ENCODE measurements around the gene PTCH2.
"Not testable (repeated sequence)": the region's sequence is repeated elsewhere in the genome, so short reads cannot be mapped to it uniquely, and the experiment has no call there.

Gene PTCH2

GRCh38 chr1:44854970-44855369 lies 11.9 kb upstream of the PTCH2 start:
- in situ Hi-C loops (cut with HindIII; ENCODE audit: low pct_unique_long_range_greater_than_20kb, low sequenced_read_pairs), result no loop called here
- no peak for DNase-seq (ENCODE audit: low read depth in 1 of 2, low spot score in 1 of 2)
- TF ChIP-seq JUND (IDR thresholded peaks at IDR 0.05; ENCODE audit: low read depth), result no peak

GRCh38 chr1:44853201-44853600 lies 10.1 kb upstream of the PTCH2 start:
- no peak for TF ChIP-seq JUND (IDR thresholded peaks at IDR 0.05; ENCODE audit: low read depth)
- in situ Hi-C loops (cut with HindIII; ENCODE audit: low pct_unique_long_range_greater_than_20kb, low sequenced_read_pairs), result no loop called here
- no peak for DNase-seq (ENCODE audit: low read depth in 1 of 2, low spot score in 1 of 2)

GRCh38 chr1:44851308-44851707 lies 8.3 kb upstream of the PTCH2 start:
- no peak for DNase-seq (ENCODE audit: low read depth in 1 of 2, low spot score in 1 of 2)
- in situ Hi-C loops (cut with HindIII; ENCODE audit: low pct_unique_long_range_greater_than_20kb, low sequenced_read_pairs), result no loop called here
- no peak for TF ChIP-seq JUND (IDR thresholded peaks at IDR 0.05; ENCODE audit: low read depth)

GRCh38 chr1:44849575-44850132 lies 6.6 kb upstream of the PTCH2 start:
- no peak for DNase-seq (ENCODE audit: low read depth in 1 of 2, low spot score in 1 of 2)
- no peak for TF ChIP-seq JUND (IDR thresholded peaks at IDR 0.05; ENCODE audit: low read depth)
- in situ Hi-C loops (cut with HindIII; ENCODE audit: low pct_unique_long_range_greater_than_20kb, low sequenced_read_pairs), result no loop called here

- in situ Hi-C loops (cut with HindIII; ENCODE audit: low pct_unique_long_range_greater_than_20kb, low sequenced_read_pairs), result no loop called here
- no peak for TF ChIP-seq JUND (IDR thresholded peaks at IDR 0.05; ENCODE audit: low read depth)
Measured at GRCh38 chr1:44848456-44849181, 5.6 kb upstream of the PTCH2 start.

GRCh38 chr1:44847845-44848244 lies 4.8 kb upstream of the PTCH2 start:
- no peak for TF ChIP-seq JUND (IDR thresholded peaks at IDR 0.05; ENCODE audit: low read depth)
- DNase-seq (ENCODE audit: low read depth in 1 of 2, low spot score in 1 of 2), result no peak
- in situ Hi-C loops (cut with HindIII; ENCODE audit: low pct_unique_long_range_greater_than_20kb, low sequenced_read_pairs), result no loop called here

More at GRCh38 chr1:44848456-44849181, 5.6 kb upstream of the PTCH2 start:
- no peak for DNase-seq (ENCODE audit: low read depth in 1 of 2, low spot score in 1 of 2)

GRCh38 chr1:44846985-44847384 lies 3.9 kb upstream of the PTCH2 start:
- in situ Hi-C loops (cut with HindIII; ENCODE audit: low pct_unique_long_range_greater_than_20kb, low sequenced_read_pairs), result no loop called here
- no peak for TF ChIP-seq JUND (IDR thresholded peaks at IDR 0.05; ENCODE audit: low read depth)
- DNase-seq (ENCODE audit: low read depth in 1 of 2, low spot score in 1 of 2), result no peak

GRCh38 chr1:44842486-44842861 lies 579 bp downstream of the PTCH2 start:
- DNase-seq (ENCODE audit: low read depth in 1 of 2, low spot score in 1 of 2), result no peak

GRCh38 chr1:44839576-44839975 lies 3.5 kb downstream of the PTCH2 start:
- in situ Hi-C loops (cut with HindIII; ENCODE audit: low pct_unique_long_range_greater_than_20kb, low sequenced_read_pairs), result no loop called here
- TF ChIP-seq JUND (IDR thresholded peaks at IDR 0.05; ENCODE audit: low read depth), result no peak
- DNase-seq (ENCODE audit: low read depth in 1 of 2, low spot score in 1 of 2), result no peak

More at GRCh38 chr1:44842486-44842861, 579 bp downstream of the PTCH2 start:
- in situ Hi-C loops (cut with HindIII; ENCODE audit: low pct_unique_long_range_greater_than_20kb, low sequenced_read_pairs), result no loop called here
- TF ChIP-seq JUND (IDR thresholded peaks at IDR 0.05; ENCODE audit: low read depth), result no peak

GRCh38 chr1:44838294-44838693 lies 4.8 kb downstream of the PTCH2 start:
- in situ Hi-C loops (cut with HindIII; ENCODE audit: low pct_unique_long_range_greater_than_20kb, low sequenced_read_pairs); DNase-seq (ENCODE audit: low read depth in 1 of 2, low spot score in 1 of 2): not testable (repeated sequence)

GRCh38 chr1:44835738-44836675 lies 7.0 kb downstream of the PTCH2 start:
- TF ChIP-seq JUND (IDR thresholded peaks at IDR 0.05; ENCODE audit: low read depth), result no peak
- in situ Hi-C loops (cut with HindIII; ENCODE audit: low pct_unique_long_range_greater_than_20kb, low sequenced_read_pairs), result no loop called here

GRCh38 chr1:44834328-44834727 lies 8.7 kb downstream of the PTCH2 start:
- in situ Hi-C loops (cut with HindIII; ENCODE audit: low pct_unique_long_range_greater_than_20kb, low sequenced_read_pairs), result no loop called here
- no peak for TF ChIP-seq JUND (IDR thresholded peaks at IDR 0.05; ENCODE audit: low read depth)

More at GRCh38 chr1:44835738-44836675, 7.0 kb downstream of the PTCH2 start:
- DNase-seq (ENCODE audit: low read depth in 1 of 2, low spot score in 1 of 2), result peak; percentile 43 to 69

More at GRCh38 chr1:44834328-44834727, 8.7 kb downstream of the PTCH2 start:
- no peak for DNase-seq (ENCODE audit: low read depth in 1 of 2, low spot score in 1 of 2)
